Measurements from ENCODE around the gene F13B. TPM values are rescaled to one million over a fixed set of nuclear protein-coding genes. Genes with fewer than 3 reads are reported as not detected.

The F13B gene
- total and polyA plus RNA-seq, 2 of the 4 experiments (the other 2 are of a cell fraction), result not detected

DNA sequence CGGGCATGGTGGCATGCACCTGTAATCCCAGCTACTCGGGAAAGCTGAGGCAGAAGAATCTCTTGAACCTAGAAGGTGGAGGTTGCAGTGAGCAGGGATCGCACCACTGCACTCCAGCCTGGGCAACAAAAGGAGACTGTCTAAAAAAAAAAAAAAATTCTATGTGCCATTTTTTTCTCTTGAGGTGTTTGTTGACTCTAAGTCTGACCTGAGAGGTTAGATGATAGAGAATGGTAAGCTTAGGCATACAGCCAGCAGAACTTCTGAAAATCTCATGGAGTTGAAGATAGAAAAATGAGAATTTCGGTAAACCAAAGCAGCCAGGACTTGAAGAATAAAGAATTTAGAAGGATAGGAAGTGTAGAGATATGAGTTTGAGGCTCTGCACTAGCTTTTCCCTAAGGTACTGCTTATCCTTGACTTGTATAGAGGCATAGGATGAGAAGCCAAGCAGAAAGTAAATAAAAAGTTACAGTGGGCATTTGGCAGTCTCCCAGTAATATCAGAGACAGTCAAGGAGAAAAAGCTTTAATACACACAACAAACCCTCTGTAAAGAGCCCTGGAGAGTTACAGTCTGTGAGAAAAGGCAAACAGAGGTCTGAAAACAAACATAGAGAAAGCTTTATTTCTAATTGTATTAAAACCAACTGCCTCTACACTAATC, 24.3 kb downstream of the F13B start:
- ATAC-seq (ENCODE audit: low read depth), result peak; percentile 24; the same call in 1 of the 2 replicates
- H4K20me1 ChIP-seq (ENCODE audit: insufficient read depth, low read length), result no peaks in the 10 kb centered on the region
- in situ Hi-C loops (cut with MboI; ENCODE audit: low sequenced_read_pairs), result no loop called here
- no peaks in the 10 kb centered on the region for H3K27me3 ChIP-seq (ENCODE audit: control insufficient read depth, insufficient read depth, low read length)
- ChIA-PET POLR2A (ENCODE audit: unreplicated experiment) (no interaction called here), CTCF (interaction anchor here (0.6 kb wide), 2 partner anchors 136 to 156 kb away, joined by 3 to 12 read pairs; no protein-coding TSS in a partner anchor)
- DNase-seq, result no peak
- no peaks in the 10 kb centered on the region for H3K79me1 ChIP-seq (ENCODE audit: low read depth in 1 of 2, low read length in 2 of 2)
- H4K91ac ChIP-seq (ENCODE audit: insufficient read depth, low read depth, low read length), result no peak overlapping the region
- no peak overlapping the region for H2BK20ac ChIP-seq (ENCODE audit: low read depth, low read length)
- H3K56ac ChIP-seq (ENCODE audit: extremely low read depth, insufficient read depth, low read length), result no peak overlapping the region
- H3K36me3 ChIP-seq (ENCODE audit: control insufficient read depth, insufficient read depth, low read length), result no peaks in the 10 kb centered on the region
- no peaks in the 10 kb centered on the region for H3K9me3 ChIP-seq (ENCODE audit: control insufficient read depth, insufficient read depth, low read length)
- no peak overlapping the region for H2AK9ac ChIP-seq (replicated peaks; ENCODE audit: low read depth, low read length, poor library complexity)
- H2AK5ac ChIP-seq (ENCODE audit: low read depth, low read length), result no peak overlapping the region
- no peak overlapping the region for H4K5ac ChIP-seq (ENCODE audit: low read depth, low read length)
- intact Hi-C loops (cut with micrococcal nuclease), result no loop called here
- H3K4me3 ChIP-seq (ENCODE audit: insufficient read depth, low read depth, low read length), result no peak overlapping the region
- no peak overlapping the region for H3K23ac ChIP-seq (ENCODE audit: low read depth, low read length)
- H3K9me1 ChIP-seq (ENCODE audit: insufficient read depth, low read length), result no peaks in the 10 kb centered on the region
- dilution Hi-C loops (cut with HindIII; ENCODE audit: low sequenced_read_pairs, unreplicated experiment), result no loop called here
- H2BK120ac ChIP-seq (ENCODE audit: low read depth, low read length), result no peak overlapping the region
- no peak overlapping the region for H2BK15ac ChIP-seq (ENCODE audit: low read depth, low read length)
- H3K4me1 ChIP-seq (ENCODE audit: control insufficient read depth, insufficient read depth, low read length), result no peaks in the 10 kb centered on the region
- H2BK5ac ChIP-seq (ENCODE audit: low read depth, low read length, poor library complexity, severe bottlenecking), result no peak overlapping the region
- H3K4me2 ChIP-seq (ENCODE audit: low read depth, low read length), result no peak overlapping the region
- H2AFZ ChIP-seq (replicated peaks; ENCODE audit: low read length, poor library complexity), result no peak overlapping the region
- H3K18ac ChIP-seq (ENCODE audit: low read depth, low read length), result no peak overlapping the region
- no TSS peak for BruUV-seq (replicated peaks)
- no peak overlapping the region for H3K4ac ChIP-seq (ENCODE audit: low read depth, low read length)
- no peak overlapping the region for H3K27ac ChIP-seq (ENCODE audit: insufficient read depth, low read length)
- TF ChIP-seq MAZ (IDR thresholded peaks at IDR 0.05; ENCODE audit: borderline replicate concordance, low read depth, low read length), result no peak
- no peak for TF ChIP-seq CHD1 (IDR thresholded peaks at IDR 0.05; ENCODE audit: low read depth, low read length)
- no peak for TF ChIP-seq MAFK (IDR thresholded peaks at IDR 0.05; ENCODE audit: low read depth, low read length)
- no peak for TF ChIP-seq RFX5 (IDR thresholded peaks at IDR 0.05; ENCODE audit: low read depth, low read length)
- TF ChIP-seq, protein P1, sequence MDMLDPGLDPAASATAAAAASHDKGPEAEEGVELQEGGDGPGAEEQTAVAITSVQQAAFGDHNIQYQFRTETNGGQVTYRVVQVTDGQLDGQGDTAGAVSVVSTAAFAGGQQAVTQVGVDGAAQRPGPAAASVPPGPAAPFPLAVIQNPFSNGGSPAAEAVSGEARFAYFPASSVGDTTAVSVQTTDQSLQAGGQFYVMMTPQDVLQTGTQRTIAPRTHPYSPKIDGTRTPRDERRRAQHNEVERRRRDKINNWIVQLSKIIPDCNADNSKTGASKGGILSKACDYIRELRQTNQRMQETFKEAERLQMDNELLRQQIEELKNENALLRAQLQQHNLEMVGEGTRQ (IDR thresholded peaks at IDR 0.05; ENCODE audit: low read depth, low read length), result no peak
- no peak for TF ChIP-seq RAD21 (IDR thresholded peaks at IDR 0.05; ENCODE audit: low read length)
- TF ChIP-seq FOS (IDR thresholded peaks at IDR 0.05; ENCODE audit: low read depth, low read length), result no peak
- TF ChIP-seq CEBPB (IDR thresholded peaks at IDR 0.05; ENCODE audit: low read depth, low read length), result no peak
- no peak for TF ChIP-seq MXI1 (IDR thresholded peaks at IDR 0.05; ENCODE audit: borderline replicate concordance, low read depth, low read length)
- no peak for TF ChIP-seq BHLHE40 (IDR thresholded peaks at IDR 0.05; ENCODE audit: low read depth, low read length)
- no peak for TF ChIP-seq RCOR1 (IDR thresholded peaks at IDR 0.05; ENCODE audit: insufficient replicate concordance, low read length)
- TF ChIP-seq POLR2A (IDR thresholded peaks at IDR 0.05; ENCODE audit: low read depth, low read length), result no peak
- no peak overlapping the region for H4K8ac ChIP-seq (ENCODE audit: low read depth in 2 of 2, low read length in 2 of 2)
- no peak overlapping the region for H3K9ac ChIP-seq (ENCODE audit: low read depth, low read length)
- no peak overlapping the region for H3K14ac ChIP-seq (replicated peaks; ENCODE audit: low read depth, low read length)
- 80% methylated on average over 1 of the region's 4 CpGs; no CpG with 5 or more reads in 1 of the 2 experiments for WGBS, 2 experiments (ENCODE audit: extremely low coverage in 2 of 2, insufficient read length in 1 of 2)
